ENCODE data around the gene LRRC74A. TPM values are rescaled to one million over a fixed set of nuclear protein-coding genes. Genes with fewer than 3 reads are reported as not detected.

Gene LRRC74A
- total and polyA plus RNA-seq, 10 of the 15 experiments (the other 5 are each of a cell fraction or from before 2014, with no cell fraction given): not detected

- RAD21 ChIA-PET (ENCODE audit: unreplicated experiment): interaction anchor here (0.9 to 4.3 kb wide), 7 partner anchors 68 to 310 kb away, joined by 3 to 41 read pairs (median 3); no protein-coding TSS in a partner anchor
- SMC1A ChIA-PET (ENCODE audit: uncharacterized antibody, unreplicated experiment): interaction anchor here (0.9 to 6.1 kb wide), 7 partner anchors 14 to 88 kb away, joined by 3 to 67 read pairs (median 5); no protein-coding TSS in a partner anchor
- WGBS (ENCODE audit: insufficient coverage, insufficient replicate concordance, low lambda C conversion rate, missing lambda C conversion rate): 67% methylated on average over 2 of the region's 2 CpGs
- TF ChIP-seq SMAD5 (IDR thresholded peaks at IDR 0.05; ENCODE audit: low read depth) (no peak), NFYA (IDR thresholded peaks at IDR 0.05; ENCODE audit: borderline replicate concordance, low read depth, low read length) (no peak), MYB (IDR thresholded peaks at IDR 0.05; ENCODE audit: borderline replicate concordance, low read depth, low read length) (no peak), NFYB (IDR thresholded peaks at IDR 0.05; ENCODE audit: insufficient read depth, low read depth, low read length) (peak; percentile 30; the same call in 1 of the 2 replicates), CTCF (IDR thresholded peaks at IDR 0.05 in 2 of 3, conservative IDR thresholded peaks at IDR 0.05 in 1 of 3; ENCODE audit: control insufficient read depth in 2 of 3, extremely low read depth in 1 of 3, insufficient read depth in 1 of 3, low read depth in 3 of 3, low read length in 3 of 3) (peak; percentile 58 to 80 (median 75)), SUPT20H (IDR thresholded peaks at IDR 0.05; ENCODE audit: borderline replicate concordance, control insufficient read depth, low read depth, low read length) (no peak), PKNOX1 (IDR thresholded peaks at IDR 0.05) (peak; percentile 31; the same call in 1 of the 2 replicates), HDGF (IDR thresholded peaks at IDR 0.05) (no peak), ZZZ3 (IDR thresholded peaks at IDR 0.05; ENCODE audit: control insufficient read depth, insufficient read length, low read depth) (no peak), RAD21 (IDR thresholded peaks at IDR 0.05; ENCODE audit: insufficient read depth, low read depth, low read length) (peak; percentile 57), GATAD2B (conservative IDR thresholded peaks at IDR 0.05; ENCODE audit: low read depth) (no peak), SMC3 (IDR thresholded peaks at IDR 0.05; ENCODE audit: borderline replicate concordance, low read length) (peak; percentile 61; the same call in 1 of the 2 replicates), CBX3 (IDR thresholded peaks at IDR 0.05; ENCODE audit: borderline replicate concordance, low read depth) (no peak)
- no peaks in the 10 kb centered on the region for H4K20me1 ChIP-seq (ENCODE audit: control insufficient read depth, insufficient read depth)
- no peaks in the 10 kb centered on the region for H3K9me3 ChIP-seq (replicated peaks; ENCODE audit: control insufficient read depth, insufficient read depth, low read length)
- H3K27me3 ChIP-seq (replicated peaks in 1 of 2; ENCODE audit: control insufficient read depth in 2 of 2, insufficient read depth in 2 of 2, low read length in 1 of 2): no peaks in the 10 kb centered on the region
- no peak for DNase-seq (ENCODE audit: low read depth, low spot score)
- in situ Hi-C loops (cut with MboI): loop anchor here (5.0 kb wide), 1 partner anchor 68 kb away; no protein-coding TSS in a partner anchor
- H3K4me1 ChIP-seq (ENCODE audit: control insufficient read depth, insufficient read depth, low read length): peaks cover 15% of the 10 kb centered on the region
- H2AFZ ChIP-seq (ENCODE audit: control insufficient read depth, low read depth, low read length): no peak overlapping the region
- intact Hi-C loops (cut with micrococcal nuclease; ENCODE audit: unreplicated experiment): loop anchor here (1.0 kb wide), 1 partner anchor 75 kb away; no protein-coding TSS in a partner anchor
- H3K4me3 ChIP-seq: no peak overlapping the region
- CTCF ChIA-PET: interaction anchor here (0.6 to 8.9 kb wide), 24 partner anchors 8 to 286 kb away, joined by 3 to 136 read pairs (median 4); no protein-coding TSS in a partner anchor
- H3K27ac ChIP-seq (ENCODE audit: control insufficient read depth, insufficient read depth): no peak overlapping the region
- BruUV-seq (replicated peaks): no TSS peak
- peak; percentile 99 for ATAC-seq
- H3K9ac ChIP-seq (ENCODE audit: control insufficient read depth, insufficient read depth, low read length): no peak overlapping the region
- H3K36me3 ChIP-seq (ENCODE audit: control insufficient read depth in 2 of 2, insufficient read depth in 2 of 2, low read length in 1 of 2): peaks cover 11 to 12% of the 10 kb centered on the region in 2 experiments
- POLR2A ChIA-PET: no interaction called here
- H3K79me2 ChIP-seq (ENCODE audit: control insufficient read depth, insufficient read depth, low read length): no peaks in the 10 kb centered on the region
- no peak for FAIRE-seq
- no peak overlapping the region for H3K4me2 ChIP-seq (ENCODE audit: control insufficient read depth, insufficient read depth)
Measured at GRCh38 chr14:76784881-76785280, 41.3 kb upstream of the LRRC74A start.
